Activated CD4-positive, alpha-beta memory T cell treated with anti-CD3 and anti-CD28 coated beads, Interleukin-2, amount 10 ng/mL, durations not matched to agents 7 days and 5 days (primary cell): Measurements from ENCODE around the gene AFAP1. TPM values are rescaled to one million over a fixed set of nuclear protein-coding genes. Genes with fewer than 3 reads are reported as not detected.

Experiments used
- CTCF ChIA-PET: fragments of 350-600 bp; sonication (Branson Sonifier 250); formaldehyde crosslinking; loops from one replicate; lab custom pipeline; 2021; ENCODE audit warnings: antibody characterized with exemption, inconsistent platforms; lab: Charles Lee
- POLR2A ChIA-PET: fragments of 350-600 bp; sonication (Branson Sonifier 250); formaldehyde crosslinking; loops from one replicate; lab custom pipeline; 2021; ENCODE audit warnings: antibody characterized with exemption; lab: Charles Lee
- DNase-seq: peaks from one replicate; pipeline ENCODE4 v3.0.0-alpha.2; 2020
- H3K27ac Mint-ChIP-seq: one replicate; pipeline ENCODE4 v1.8.0; 2021; ENCODE audit warnings: mild to moderate bottlenecking, mixed read lengths
- H3K27me3 Mint-ChIP-seq: one replicate; pipeline ENCODE4 v1.8.0; 2021; ENCODE audit warnings: mixed read lengths
- H3K36me3 Mint-ChIP-seq: one replicate; pipeline ENCODE4 v1.8.0; 2021; ENCODE audit warnings: low read depth, mixed read lengths
- H3K4me1 Mint-ChIP-seq: one replicate; pipeline ENCODE4 v1.8.0; 2021; ENCODE audit warnings: mixed read lengths
- H3K4me3 Mint-ChIP-seq: one replicate; pipeline ENCODE4 v1.8.0; 2021; ENCODE audit warnings: mild to moderate bottlenecking, mixed read lengths
- H3K9me3 Mint-ChIP-seq: one replicate; pipeline ENCODE4 v1.8.0; 2021; ENCODE audit warnings: mixed read lengths
- total RNA-seq, 2 experiments: library from RNA; stranded (reverse); gene quantifications; one replicate each; pipeline ENCODE4 v1.2.3, GENCODE V29; 2021

The AFAP1 gene
- total RNA-seq, 2 experiments from 2014 or later: 5.9 to 6.5 TPM

- Mint-ChIP-seq H3K9me3 (no peaks in the 10 kb centered on the region), H3K4me3 (no peak overlapping the region), H3K36me3 (no peaks in the 10 kb centered on the region), H3K4me1 (no peaks in the 10 kb centered on the region), H3K27me3 (peaks cover 10% of the 10 kb centered on the region), H3K27ac (no peak overlapping the region)
- ChIA-PET POLR2A (no interaction called here), CTCF (no interaction called here)
- DNase-seq: no peak
Measured at GRCh38 chr4:7717946-7718490, 221.6 kb downstream of the AFAP1 start.

GRCh38 chr4:7717161-7717560 lies 222.5 kb downstream of the AFAP1 start:
- no peak overlapping the region for H3K27ac Mint-ChIP-seq
- no peaks in the 10 kb centered on the region for H3K36me3 Mint-ChIP-seq
- DNase-seq: no peak
- peaks cover 10% of the 10 kb centered on the region for H3K27me3 Mint-ChIP-seq
- ChIA-PET CTCF (no interaction called here), POLR2A (no interaction called here)
- no peaks in the 10 kb centered on the region for H3K4me1 Mint-ChIP-seq
- no peaks in the 10 kb centered on the region for H3K9me3 Mint-ChIP-seq
- no peak overlapping the region for H3K4me3 Mint-ChIP-seq

GRCh38 chr4:7716010-7716721 lies 223.5 kb downstream of the AFAP1 start:
- Mint-ChIP-seq H3K27me3 (peaks cover 10% of the 10 kb centered on the region), H3K27ac (no peak overlapping the region), H3K36me3 (no peaks in the 10 kb centered on the region), H3K4me1 (no peaks in the 10 kb centered on the region), H3K9me3 (no peaks in the 10 kb centered on the region), H3K4me3 (no peak overlapping the region)
- POLR2A ChIA-PET: no interaction called here
- no peak for DNase-seq
- CTCF ChIA-PET: no interaction called here

- no peak overlapping the region for H3K4me3 Mint-ChIP-seq
- DNase-seq: no peak
- POLR2A ChIA-PET: no interaction called here
- H3K9me3 Mint-ChIP-seq: no peaks in the 10 kb centered on the region
- H3K4me1 Mint-ChIP-seq: no peaks in the 10 kb centered on the region
- H3K27ac Mint-ChIP-seq: no peak overlapping the region
- CTCF ChIA-PET: no interaction called here
- peaks cover 7% of the 10 kb centered on the region for H3K27me3 Mint-ChIP-seq
- no peaks in the 10 kb centered on the region for H3K36me3 Mint-ChIP-seq
Measured at GRCh38 chr4:7715271-7716009, 224.2 kb downstream of the AFAP1 start.

- Mint-ChIP-seq H3K27ac (no peak overlapping the region), H3K4me1 (no peaks in the 10 kb centered on the region), H3K36me3 (no peaks in the 10 kb centered on the region), H3K4me3 (no peak overlapping the region), H3K9me3 (no peaks in the 10 kb centered on the region), H3K27me3 (peaks cover 4% of the 10 kb centered on the region)
- ChIA-PET POLR2A (no interaction called here), CTCF (no interaction called here)
- no peak for DNase-seq
Measured at GRCh38 chr4:7714738-7715137, 224.9 kb downstream of the AFAP1 start.

- Mint-ChIP-seq H3K9me3 (no peaks in the 10 kb centered on the region), H3K27me3 (peaks cover 3% of the 10 kb centered on the region), H3K27ac (no peak overlapping the region), H3K4me3 (no peak overlapping the region), H3K36me3 (no peaks in the 10 kb centered on the region), H3K4me1 (no peaks in the 10 kb centered on the region)
- ChIA-PET POLR2A (no interaction called here), CTCF (no interaction called here)
- no peak for DNase-seq
Measured at GRCh38 chr4:7714176-7714575, 225.5 kb downstream of the AFAP1 start.

- Mint-ChIP-seq H3K9me3 (no peaks in the 10 kb centered on the region), H3K36me3 (no peaks in the 10 kb centered on the region), H3K4me1 (no peaks in the 10 kb centered on the region), H3K4me3 (no peak overlapping the region), H3K27me3 (peaks cover 3% of the 10 kb centered on the region), H3K27ac (no peak overlapping the region)
- ChIA-PET POLR2A (no interaction called here), CTCF (no interaction called here)
- DNase-seq: no peak
Measured at GRCh38 chr4:7713757-7714156, 225.9 kb downstream of the AFAP1 start.

DNA sequence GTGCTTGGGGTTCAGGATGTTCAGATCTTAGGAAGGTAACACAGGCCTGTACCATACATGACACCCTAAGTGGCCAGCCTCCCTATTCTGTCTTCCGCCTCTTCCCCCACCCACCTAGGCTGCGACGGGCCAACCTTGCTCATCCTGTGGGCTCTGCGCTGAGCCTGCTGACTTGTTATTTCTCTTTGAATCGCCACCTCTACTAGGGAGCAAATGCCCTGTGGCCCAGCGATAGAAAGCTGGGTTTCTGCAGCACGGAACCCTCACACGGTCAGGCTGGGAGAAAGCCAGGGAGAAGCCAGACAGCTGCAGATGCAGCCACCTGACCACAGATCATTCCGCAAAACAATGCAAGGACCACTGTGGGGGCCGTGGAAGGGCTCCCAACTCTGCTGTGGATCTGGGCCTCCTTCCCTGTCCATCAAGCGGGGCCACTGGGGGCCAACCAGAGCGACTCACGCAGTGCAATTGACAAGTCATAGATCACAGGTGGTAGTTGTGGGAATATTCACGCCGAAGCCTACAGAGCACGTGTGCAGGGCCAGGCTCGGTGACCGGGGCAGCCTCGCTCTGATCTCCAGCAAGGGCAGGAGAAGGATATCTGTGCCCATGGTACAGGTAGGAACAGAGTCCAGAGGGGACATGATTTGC lies 227.5 kb downstream of the AFAP1 start:
- Mint-ChIP-seq H3K36me3 (no peaks in the 10 kb centered on the region), H3K9me3 (no peaks in the 10 kb centered on the region), H3K4me3 (no peak overlapping the region), H3K27me3 (peaks cover 1% of the 10 kb centered on the region), H3K4me1 (no peaks in the 10 kb centered on the region), H3K27ac (no peak overlapping the region)
- ChIA-PET CTCF (no interaction called here), POLR2A (no interaction called here)
- DNase-seq: no peak

DNA sequence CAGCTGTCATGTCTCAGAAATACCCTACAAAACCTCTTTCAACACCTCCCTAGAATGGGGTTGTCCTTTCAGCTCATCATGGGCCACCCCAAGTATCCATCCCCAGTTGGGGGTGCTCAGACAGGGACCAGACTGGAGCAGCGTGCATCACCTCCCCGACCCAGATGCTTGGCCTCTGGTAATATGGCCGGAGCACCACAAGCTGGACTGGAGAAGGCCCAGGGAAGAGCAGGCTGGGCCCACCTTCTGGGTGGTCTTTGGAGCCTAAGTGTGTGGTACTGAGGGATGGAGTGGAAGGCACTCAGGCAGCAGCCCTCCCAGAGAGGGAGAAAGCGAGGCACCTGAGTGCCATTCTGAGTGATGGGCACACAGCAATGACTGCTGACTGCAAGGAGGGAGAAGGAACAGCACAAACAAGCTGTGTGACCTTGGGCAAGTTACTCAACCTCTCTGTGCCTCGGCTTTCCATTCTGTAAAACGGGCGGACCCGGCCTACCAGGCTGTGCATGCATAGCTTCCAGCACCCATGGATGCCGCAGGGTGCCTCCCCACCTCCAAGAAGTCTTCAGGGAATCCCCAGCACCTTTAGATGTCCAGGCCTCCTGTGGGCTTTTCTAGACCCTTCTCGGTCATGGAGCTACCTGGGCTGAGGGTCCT lies 228.2 kb downstream of the AFAP1 start:
- H3K27ac Mint-ChIP-seq: no peak overlapping the region
- no peaks in the 10 kb centered on the region for H3K4me1 Mint-ChIP-seq
- POLR2A ChIA-PET: no interaction called here
- no peaks in the 10 kb centered on the region for H3K36me3 Mint-ChIP-seq
- no peak overlapping the region for H3K4me3 Mint-ChIP-seq
- CTCF ChIA-PET: no interaction called here
- no peaks in the 10 kb centered on the region for H3K9me3 Mint-ChIP-seq
- no peak for DNase-seq
- H3K27me3 Mint-ChIP-seq: no peaks in the 10 kb centered on the region

GRCh38 chr4:7710576-7711306 lies 228.9 kb downstream of the AFAP1 start:
- H3K36me3 Mint-ChIP-seq: no peaks in the 10 kb centered on the region
- H3K4me3 Mint-ChIP-seq: no peak overlapping the region
- H3K4me1 Mint-ChIP-seq: no peaks in the 10 kb centered on the region
- no peak for DNase-seq
- ChIA-PET CTCF (no interaction called here), POLR2A (no interaction called here)
- no peaks in the 10 kb centered on the region for H3K9me3 Mint-ChIP-seq
- H3K27me3 Mint-ChIP-seq: no peaks in the 10 kb centered on the region
- H3K27ac Mint-ChIP-seq: no peak overlapping the region

- no peak overlapping the region for H3K4me3 Mint-ChIP-seq
- H3K36me3 Mint-ChIP-seq: no peaks in the 10 kb centered on the region
- no peak overlapping the region for H3K27ac Mint-ChIP-seq
- H3K27me3 Mint-ChIP-seq: no peaks in the 10 kb centered on the region
- H3K9me3 Mint-ChIP-seq: no peaks in the 10 kb centered on the region
- H3K4me1 Mint-ChIP-seq: no peaks in the 10 kb centered on the region
- ChIA-PET POLR2A (no interaction called here), CTCF (no interaction called here)
- no peak for DNase-seq
Measured at GRCh38 chr4:7710126-7710525, 229.5 kb downstream of the AFAP1 start.

DNA sequence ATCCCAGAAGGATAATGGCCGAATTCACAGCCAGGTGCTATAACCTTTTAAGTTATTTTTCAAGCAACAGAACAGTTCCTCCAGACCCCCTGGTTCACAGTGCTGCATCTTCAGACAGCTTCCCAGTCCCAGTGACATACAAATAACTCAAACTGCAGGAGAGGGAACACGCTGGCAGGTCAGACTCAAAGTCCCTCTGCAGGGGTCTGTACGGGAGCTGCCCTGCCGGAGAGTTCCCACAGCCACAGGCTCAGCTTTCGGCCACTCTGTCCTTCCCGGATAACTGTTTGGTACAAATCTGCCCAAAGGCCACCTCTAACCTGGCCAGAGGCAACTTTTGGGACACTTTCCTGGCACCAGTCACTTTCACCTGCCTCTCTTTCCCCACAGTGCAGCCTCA lies 230.2 kb downstream of the AFAP1 start:
- no peak for DNase-seq
- ChIA-PET CTCF (no interaction called here), POLR2A (no interaction called here)
- Mint-ChIP-seq H3K4me1 (no peaks in the 10 kb centered on the region), H3K4me3 (no peak overlapping the region), H3K36me3 (no peaks in the 10 kb centered on the region), H3K27me3 (no peaks in the 10 kb centered on the region), H3K9me3 (no peaks in the 10 kb centered on the region), H3K27ac (no peak overlapping the region)
